GM19099 (cell line): ENCODE measurements around the gene SIN3B.

Experiments
- POLR2A ChIP-seq: IDR thresholded peaks from 3 replicates; pipeline ENCODE4 v1.6.1; 2011; ENCODE audit warnings: low read depth; ENCODE audit not compliant: insufficient read length; ENCODE audit errors: extremely low read depth

The SIN3B gene

GRCh38 chr19:16874250-16874977 is 45.2 kb downstream of the SIN3B start:
- no peak for TF ChIP-seq POLR2A

- no peak for TF ChIP-seq POLR2A
Measured at GRCh38 chr19:16875584-16876555, 46.7 kb downstream of the SIN3B start.

- no peak for TF ChIP-seq POLR2A
Measured at GRCh38 chr19:16876904-16877361, 47.7 kb downstream of the SIN3B start.

GRCh38 chr19:16877581-16877980 is 48.4 kb downstream of the SIN3B start:
- no peak for TF ChIP-seq POLR2A

GRCh38 chr19:16878181-16878965 is 49.2 kb downstream of the SIN3B start:
- TF ChIP-seq POLR2A = no peak

- no peak for TF ChIP-seq POLR2A
Measured at GRCh38 chr19:16880884-16881554, 51.8 kb downstream of the SIN3B start.

GRCh38 chr19:16882146-16882545 is 52.9 kb downstream of the SIN3B start:
- no peak for TF ChIP-seq POLR2A

- TF ChIP-seq POLR2A = no peak
Measured at GRCh38 chr19:16883522-16883921, 54.3 kb downstream of the SIN3B start.

GRCh38 chr19:16885166-16885565 is 56.0 kb downstream of the SIN3B start:
- TF ChIP-seq POLR2A = no peak

GRCh38 chr19:16886305-16886880 is 57.2 kb downstream of the SIN3B start:
- TF ChIP-seq POLR2A = no peak

- no peak for TF ChIP-seq POLR2A
Measured at GRCh38 chr19:16887353-16888265, 58.4 kb downstream of the SIN3B start.

- no peak for TF ChIP-seq POLR2A
Measured at GRCh38 chr19:16888629-16889365, 59.6 kb downstream of the SIN3B start, which contains the start of gene F2RL3. Gene F2RL3, plus strand, starts transcription at chr19:16888999. Its CDS starts 191 bp downstream, at chr19:16889190.
